22Rv1 (cell line): ENCODE data around the gene NRG3.
"Not testable (repeated sequence)": the region's sequence is repeated elsewhere in the genome, so short reads cannot be mapped to it uniquely, and the experiment has no call there.

Source experiments
- H3K27ac ChIP-seq: fragments of 450-650 bp; 2 replicates; pipeline ENCODE4 v1.5.1; 2017
- CTCF ChIP-seq: fragments of 450-650 bp; IDR thresholded peaks from 2 replicates; pipeline ENCODE4 v1.5.1; 2017; ENCODE audit warnings: mild to moderate bottlenecking
- ZFX ChIP-seq: fragments of 450-650 bp; IDR thresholded peaks from 2 replicates; pipeline ENCODE4 v1.6.1; 2017; ENCODE audit warnings: antibody characterized with exemption, borderline replicate concordance

NRG3 gene

GRCh38 chr10:82966130-82966529 is 1091.1 kb downstream of the NRG3 start:
- TF ChIP-seq ZFX (no peak), CTCF (no peak)
- H3K27ac ChIP-seq, result no peak overlapping the region

- H3K27ac ChIP-seq, result no peak overlapping the region
- TF ChIP-seq CTCF, result no peak
- TF ChIP-seq ZFX, result no peak
Observed at GRCh38 chr10:82968533-82968932, 1093.5 kb downstream of the NRG3 start.

GRCh38 chr10:82969405-82969804 is 1094.4 kb downstream of the NRG3 start:
- TF ChIP-seq CTCF, result peak; percentile 68
- no peak for TF ChIP-seq ZFX
- no peak overlapping the region for H3K27ac ChIP-seq

- no peak for TF ChIP-seq CTCF
- no peak for TF ChIP-seq ZFX
- no peak overlapping the region for H3K27ac ChIP-seq
Observed at GRCh38 chr10:82980321-82980720, 1105.3 kb downstream of the NRG3 start.

GRCh38 chr10:82981137-82981723 is 1106.2 kb downstream of the NRG3 start:
- no peak for TF ChIP-seq ZFX
- no peak for TF ChIP-seq CTCF

GRCh38 chr10:82982110-82982608 is 1107.2 kb downstream of the NRG3 start:
- TF ChIP-seq ZFX (no peak), CTCF (no peak)
- H3K27ac ChIP-seq, result no peak overlapping the region

More at GRCh38 chr10:82981137-82981723, 1106.2 kb downstream of the NRG3 start:
- no peak overlapping the region for H3K27ac ChIP-seq

GRCh38 chr10:82986216-82986615 is 1111.2 kb downstream of the NRG3 start:
- H3K27ac ChIP-seq, result no peak overlapping the region
- no peak for TF ChIP-seq ZFX
- TF ChIP-seq CTCF, result no peak

GRCh38 chr10:83006479-83006878 is 1131.5 kb downstream of the NRG3 start:
- H3K27ac ChIP-seq, result not testable (repeated sequence)
